Neutrophil (primary cell): ENCODE measurements around the gene PNRC2.
"Not testable (repeated sequence)": the region's sequence is repeated elsewhere in the genome, so short reads cannot be mapped to it uniquely, and the experiment has no call there.

Source experiments
- H3K27ac ChIP-seq: fragments of 200-600 bp; sonication (generic); 2 replicates; pipeline ENCODE4 v1.5.1; 2016; ENCODE audit warnings: mild to moderate bottlenecking, moderate library complexity
- H3K27me3 ChIP-seq: fragments of 200-600 bp; sonication (generic); 2 replicates; pipeline ENCODE4 v1.6.0; 2016; ENCODE audit warnings: mild to moderate bottlenecking
- H3K36me3 ChIP-seq: fragments of 200-600 bp; sonication (generic); 2 replicates; pipeline ENCODE4 v1.5.1; 2017
- H3K4me1 ChIP-seq, 2 experiments: fragments of 200-600 bp in 1 of 2; sonication (generic) in 1 of 2; 1 replicate in 1 of 2; 2 replicates in 1 of 2; pipeline versions ENCODE4 v1.5.1 to v1.6.1; 2013 to 2016; ENCODE audit warnings: low read depth in 1 of 2, low read length in 1 of 2, mild to moderate bottlenecking in 1 of 2, moderate library complexity in 1 of 2; ENCODE audit not compliant: control insufficient read depth in 1 of 2, insufficient read depth in 1 of 2
- H3K4me3 ChIP-seq, 2 experiments: fragments of 200-600 bp in 1 of 2; sonication (generic) in 1 of 2; 1 replicate in 1 of 2; 2 replicates in 1 of 2; pipeline ENCODE4 v1.5.1; 2013 to 2016; ENCODE audit warnings: low read depth in 1 of 2, low read length in 1 of 2, mild to moderate bottlenecking in 1 of 2, moderate library complexity in 1 of 2
- H3K9me3 ChIP-seq: fragments of 200-600 bp; sonication (generic); 2 replicates; pipeline ENCODE4 v1.5.1; 2016
- CTCF ChIP-seq: fragments of 200-600 bp; sonication (generic); IDR thresholded peaks from 2 replicates; pipeline ENCODE4 v1.5.1; 2016; ENCODE audit warnings: antibody characterized with exemption

Gene PNRC2

DNA sequence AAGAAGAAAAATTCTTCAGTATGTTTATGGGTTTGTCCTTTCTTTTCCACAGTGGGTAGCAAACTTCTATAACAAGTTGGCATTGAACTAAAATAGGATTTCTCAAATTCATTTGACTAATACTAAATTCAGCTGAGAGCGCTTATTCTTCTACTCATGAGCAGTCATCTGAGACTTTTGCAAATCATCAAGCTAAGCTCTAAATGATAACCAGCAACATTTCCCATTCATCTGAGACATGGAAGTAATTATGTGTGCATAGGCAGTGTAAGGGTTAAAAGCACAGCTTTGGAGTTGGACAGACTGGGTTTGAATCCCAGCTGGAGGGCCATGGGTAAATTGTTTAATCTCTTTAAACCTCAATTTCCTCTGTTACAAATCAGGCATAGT is 28.1 kb upstream of the PNRC2 start:
- Histone ChIP-seq H3K27me3 (no peaks in the 10 kb centered on the region), H3K36me3 (no peaks in the 10 kb centered on the region), H3K4me3 (no peak overlapping the region), H3K27ac (no peak overlapping the region), H3K4me1 (peaks cover 0 to 6% of the 10 kb centered on the region in 2 experiments), H3K9me3 (no peaks in the 10 kb centered on the region)
- no peak for TF ChIP-seq CTCF

- Histone ChIP-seq H3K4me1 (no peaks in the 10 kb centered on the region), H3K27ac (no peak overlapping the region)
Measured at GRCh38 chr1:23936481-23937176, 23.0 kb upstream of the PNRC2 start.

DNA sequence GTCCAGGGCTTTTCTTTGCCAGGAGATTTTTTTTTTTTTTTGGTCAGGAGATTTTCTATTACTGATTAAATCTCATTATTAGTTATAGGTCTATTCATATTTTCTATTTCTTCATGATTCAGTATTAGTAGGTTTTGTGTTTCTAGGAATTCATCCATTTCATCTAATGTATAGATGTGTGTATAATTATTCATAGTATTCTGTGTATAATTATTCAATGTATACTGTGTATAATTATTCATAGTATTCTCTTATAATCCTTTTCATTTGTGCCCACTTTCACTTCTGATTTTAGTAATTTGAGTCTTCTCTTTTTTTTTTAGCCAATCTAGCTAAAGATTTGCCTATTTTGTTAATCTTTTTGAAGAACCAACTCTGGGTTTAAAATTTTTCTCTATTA is 12.3 kb upstream of the PNRC2 start:
- H3K36me3 ChIP-seq, result no peaks in the 10 kb centered on the region
- H3K4me3 ChIP-seq, result no peak overlapping the region
- H3K9me3 ChIP-seq, result no peaks in the 10 kb centered on the region
- no peak for TF ChIP-seq CTCF
- no peak overlapping the region for H3K27ac ChIP-seq
- no peaks in the 10 kb centered on the region for H3K4me1 ChIP-seq
- H3K27me3 ChIP-seq, result no peaks in the 10 kb centered on the region

More at GRCh38 chr1:23936481-23937176, 23.0 kb upstream of the PNRC2 start:
- Histone ChIP-seq H3K9me3 (no peaks in the 10 kb centered on the region), H3K27me3 (no peaks in the 10 kb centered on the region), H3K36me3 (no peaks in the 10 kb centered on the region), H3K4me3 (no peak overlapping the region)
- no peak for TF ChIP-seq CTCF

- peaks cover 16% of the 10 kb centered on the region in 2 experiments for H3K4me1 ChIP-seq
- no peaks in the 10 kb centered on the region for H3K27me3 ChIP-seq
- H3K27ac ChIP-seq, result no peak overlapping the region
- TF ChIP-seq CTCF, result no peak
- no peak overlapping the region for H3K4me3 ChIP-seq
- H3K36me3 ChIP-seq, result no peaks in the 10 kb centered on the region
- no peaks in the 10 kb centered on the region for H3K9me3 ChIP-seq
Measured at GRCh38 chr1:23953020-23953419, 6.6 kb upstream of the PNRC2 start.

- Histone ChIP-seq H3K36me3 (peaks cover 8% of the 10 kb centered on the region), H3K4me3 (no peak overlapping the region), H3K9me3 (no peaks in the 10 kb centered on the region), H3K27ac (no peak overlapping the region), H3K4me1 (peaks cover 43 to 44% of the 10 kb centered on the region in 2 experiments), H3K27me3 (no peaks in the 10 kb centered on the region)
- no peak for TF ChIP-seq CTCF
Measured at GRCh38 chr1:23957096-23957495, 2.5 kb upstream of the PNRC2 start.

- Histone ChIP-seq H3K4me1 (peaks cover 43 to 44% of the 10 kb centered on the region in 2 experiments), H3K36me3 (peaks cover 12% of the 10 kb centered on the region), H3K27ac (peak overlapping the region; percentile 95), H3K4me3 (peak overlapping the region; percentile 96 to 99)
- not testable (repeated sequence) for H3K9me3 ChIP-seq, H3K27me3 ChIP-seq
Measured at GRCh38 chr1:23958040-23958809, 1.4 kb upstream of the PNRC2 start.
